IMR-90 (cell line): ENCODE data around the gene HCCS. TPM values are rescaled to one million over a fixed set of nuclear protein-coding genes. Genes with fewer than 3 reads are reported as not detected.

Experiments used
- ATAC-seq: fragments of 200-7000 bp; cut with Tn5 transposase; 2 replicates; pipeline ENCODE4 v1.9.1; 2020; ENCODE audit warnings: low read depth, mild to moderate bottlenecking, moderate library complexity
- BruUV-seq: library from RNA; stranded (reverse); fragments of 400-500 nt; replicated peaks from 2 replicates; lab custom pipeline; 2021; lab: Mats Ljungman, UMichigan
- CTCF ChIA-PET: fragments of 300-600 bp; formaldehyde crosslinking; extraction: SDS; loops from one replicate; lab custom pipeline; 2021; ENCODE audit warnings: antibody characterized with exemption; lab: Yijun Ruan, JAX
- POLR2A ChIA-PET: fragments of 300-600 bp; sonication (Branson Sonifier 250); formaldehyde crosslinking; loops from one replicate; lab custom pipeline; 2022; ENCODE audit warnings: antibody characterized with exemption; ENCODE audit not compliant: unreplicated experiment; lab: Charles Lee
- DNase-seq: peaks from one replicate; pipeline ENCODE4 v3.0.0; 2013
- H2AFZ ChIP-seq: replicated peaks from 2 replicates; pipeline ENCODE3; 2013; ENCODE audit warnings: low read length, mild to moderate bottlenecking; ENCODE audit not compliant: poor library complexity
- H2AK5ac ChIP-seq: 2 replicates; pipeline ENCODE4 v1.6.1; 2013; ENCODE audit warnings: low read depth, low read length, inconsistent platforms
- H2AK9ac ChIP-seq: replicated peaks from 2 replicates; pipeline ENCODE3; 2013; ENCODE audit warnings: mild to moderate bottlenecking, low read depth, low read length, moderate library complexity; ENCODE audit not compliant: poor library complexity
- H2BK120ac ChIP-seq: 2 replicates; pipeline ENCODE4 v1.6.1; 2013; ENCODE audit warnings: low read depth, low read length, inconsistent platforms
- H2BK15ac ChIP-seq: 3 replicates; pipeline ENCODE4 v1.6.1; 2013; ENCODE audit warnings: low read depth, low read length, inconsistent platforms
- H2BK20ac ChIP-seq: 2 replicates; pipeline ENCODE4 v1.6.1; 2013; ENCODE audit warnings: low read depth, mild to moderate bottlenecking, inconsistent platforms, low read length, moderate library complexity
- H2BK5ac ChIP-seq: 2 replicates; pipeline ENCODE4 v1.6.1; 2013; ENCODE audit warnings: mild to moderate bottlenecking, low read depth, low read length, inconsistent platforms; ENCODE audit not compliant: poor library complexity, severe bottlenecking
- H3K14ac ChIP-seq: replicated peaks from 2 replicates; pipeline ENCODE4 v1.6.1; 2013; ENCODE audit warnings: low read depth, low read length, inconsistent platforms
- H3K18ac ChIP-seq: 2 replicates; pipeline ENCODE4 v1.6.1; 2013; ENCODE audit warnings: low read depth, low read length, control low read depth
- H3K23ac ChIP-seq: 2 replicates; pipeline ENCODE4 v1.6.1; 2013; ENCODE audit warnings: low read depth, low read length, inconsistent platforms
- H3K27ac ChIP-seq: 2 replicates; pipeline ENCODE4 v1.5.1; 2013; ENCODE audit warnings: mild to moderate bottlenecking, control low read depth, low read length; ENCODE audit not compliant: insufficient read depth
- H3K27me3 ChIP-seq: 2 replicates; pipeline ENCODE4 v1.6.1; 2013; ENCODE audit warnings: low read length; ENCODE audit not compliant: control insufficient read depth, insufficient read depth
- H3K36me3 ChIP-seq: 2 replicates; pipeline ENCODE4 v1.6.1; 2013; ENCODE audit warnings: low read length, mixed read lengths; ENCODE audit not compliant: control insufficient read depth, insufficient read depth
- H3K4ac ChIP-seq: 2 replicates; pipeline ENCODE4 v1.6.1; 2013; ENCODE audit warnings: low read depth, low read length, inconsistent platforms
- H3K4me1 ChIP-seq: 2 replicates; pipeline ENCODE4 v1.6.1; 2013; ENCODE audit warnings: low read length, mixed read lengths; ENCODE audit not compliant: control insufficient read depth, insufficient read depth
- H3K4me2 ChIP-seq: 2 replicates; pipeline ENCODE4 v1.6.1; 2013; ENCODE audit warnings: low read depth, mild to moderate bottlenecking, control low read depth, low read length, moderate library complexity
- H3K4me3 ChIP-seq: 2 replicates; pipeline ENCODE4 v1.5.1; 2013; ENCODE audit warnings: low read depth, mild to moderate bottlenecking, control low read depth, low read length, moderate library complexity; ENCODE audit not compliant: insufficient read depth
- H3K56ac ChIP-seq: 2 replicates; pipeline ENCODE4 v1.6.1; 2013; ENCODE audit warnings: low read length, inconsistent platforms; ENCODE audit not compliant: insufficient read depth; ENCODE audit errors: extremely low read depth
- H3K79me1 ChIP-seq, 2 experiments: 2 replicates each; pipeline ENCODE4 v1.6.1; 2013; ENCODE audit warnings: low read length in 2 of 2, inconsistent platforms in 1 of 2, low read depth in 1 of 2
- H3K9ac ChIP-seq: 2 replicates; pipeline ENCODE4 v1.6.1; 2013; ENCODE audit warnings: low read depth, low read length, control low read depth
- H3K9me1 ChIP-seq: 2 replicates; pipeline ENCODE4 v1.6.1; 2013; ENCODE audit warnings: low read length, inconsistent platforms; ENCODE audit not compliant: insufficient read depth
- H3K9me3 ChIP-seq: 2 replicates; pipeline ENCODE4 v1.6.1; 2013; ENCODE audit warnings: low read length; ENCODE audit not compliant: control insufficient read depth, insufficient read depth
- H4K20me1 ChIP-seq: 2 replicates; pipeline ENCODE4 v1.6.1; 2013; ENCODE audit warnings: low read length, inconsistent platforms; ENCODE audit not compliant: insufficient read depth
- H4K5ac ChIP-seq: 2 replicates; pipeline ENCODE4 v1.6.1; 2013; ENCODE audit warnings: mild to moderate bottlenecking, low read depth, low read length, control low read depth
- H4K8ac ChIP-seq, 2 experiments: 2 replicates each; pipeline ENCODE4 v1.6.1; 2013; ENCODE audit warnings: low read depth in 2 of 2, low read length in 2 of 2, control low read depth in 1 of 2, inconsistent platforms in 1 of 2
- H4K91ac ChIP-seq: 2 replicates; pipeline ENCODE4 v1.6.1; 2013; ENCODE audit warnings: low read depth, low read length, inconsistent platforms; ENCODE audit not compliant: insufficient read depth
- CHD1 ChIP-seq: IDR thresholded peaks from 2 replicates; pipeline ENCODE4 v1.6.1; 2012; ENCODE audit warnings: low read depth, low read length, improper control_type of control experiment
- WGBS, 2 experiments: methylation state at CpG; one replicate each; pipeline versions ENCODE4 v1.1.5 to v1.1.7; 2013; ENCODE audit warnings: missing lambda C conversion rate in 2 of 2; ENCODE audit not compliant: insufficient read length in 1 of 2; ENCODE audit errors: extremely low coverage in 2 of 2; 5-methylcytosine and 5-hydroxymethylcytosine counted together
- dilution Hi-C: fragments of 300-500 bp; cut with HindIII; formaldehyde crosslinking; loops from one replicate; pipeline ENCODE4 v1.14.3; 2018; ENCODE audit warnings: low sequenced_read_pairs; ENCODE audit not compliant: unreplicated experiment
- in situ Hi-C: fragments of 300-500 bp; cut with MboI; formaldehyde crosslinking; loops from 3 replicates; pipeline ENCODE4 v1.14.3; 2019; ENCODE audit warnings: low sequenced_read_pairs, inconsistent platforms, mixed read lengths
- intact Hi-C: fragments of 100-400 bp; cut with micrococcal nuclease; formaldehyde crosslinking; loops from 2 replicates; pipeline ENCODE4 v1.10.0; 2022
- polyA plus RNA-seq, 3 experiments: library from polyadenylated mRNA; depleted of rRNA; stranded (reverse); fragments of >200 nt; gene quantifications; 2 replicates each; pipeline ENCODE4 v1.2.3, GENCODE V29; 2012; ENCODE audit warnings: low replicate concordance in 1 of 3
- total RNA-seq: library from RNA; depleted of rRNA; stranded (reverse); fragments of >200 nt; gene quantifications from 2 replicates; pipeline ENCODE4 v1.2.3, GENCODE V29; 2012

The HCCS gene
- total and polyA plus RNA-seq, 2 of the 4 experiments (the other 2 are of a cell fraction): 24.0 to 28.6 TPM

- DNase-seq (no peak), ATAC-seq (no peak)
- Histone ChIP-seq H3K9me3 (no peaks in the 10 kb centered on the region), H2BK5ac (no peak overlapping the region), H2AK5ac (no peak overlapping the region), H2AK9ac (no peak overlapping the region), H3K27ac (no peak overlapping the region), H3K14ac (no peak overlapping the region), H3K79me1 (no peaks in the 10 kb centered on the region), H3K9ac (no peak overlapping the region), H3K4me2 (no peak overlapping the region), H2AFZ (no peak overlapping the region), H3K36me3 (no peaks in the 10 kb centered on the region), H4K91ac (no peak overlapping the region), H4K5ac (no peak overlapping the region), H3K4me3 (no peak overlapping the region), H3K4ac (no peak overlapping the region), H3K9me1 (no peaks in the 10 kb centered on the region), H2BK120ac (no peak overlapping the region), H2BK20ac (no peak overlapping the region), H3K18ac (no peak overlapping the region), H2BK15ac (no peak overlapping the region), H3K56ac (no peak overlapping the region), H3K23ac (no peak overlapping the region), H4K20me1 (no peaks in the 10 kb centered on the region), H3K27me3 (no peaks in the 10 kb centered on the region), H4K8ac (no peak overlapping the region), H3K4me1 (no peaks in the 10 kb centered on the region)
- in situ Hi-C loops (no loop called here), intact Hi-C loops (no loop called here), dilution Hi-C loops (loop anchor here (25.0 kb wide), 1 partner anchor 951 kb away; no protein-coding TSS in a partner anchor)
- no peak for TF ChIP-seq CHD1
- 84% methylated on average over 26 of the region's 56 CpGs; no CpG with 5 or more reads in 1 of the 2 experiments for WGBS, 2 experiments
- ChIA-PET POLR2A (no interaction called here), CTCF (interaction anchor here (0.7 kb wide), 1 partner anchor 242 kb away, joined by 6 read pairs; no protein-coding TSS in a partner anchor)
- BruUV-seq: no TSS peak
Measured at GRCh38 chrX:11138498-11139390, 27.6 kb downstream of the HCCS start.
